ENCODE measurements around the gene SUPT6H. TPM values are rescaled to one million over a fixed set of nuclear protein-coding genes. Genes with fewer than 3 reads are reported as not detected.

SUPT6H gene
- 80.6 TPM for polyA plus RNA-seq (ENCODE audit: insufficient read length)
- long read RNA-seq, donor 1, partial matches to known transcripts: 19 of 19 reads
- long read RNA-seq, donor 1, other reads (novel, unspliced or antisense): 0 of 19 reads
- long read RNA-seq, donor 2, full-length matches to known transcripts: 1 of 12 reads
- long read RNA-seq, donor 2, partial matches to known transcripts: 6 of 12 reads
- long read RNA-seq, donor 2, other reads (novel, unspliced or antisense): 5 of 12 reads
- long read RNA-seq, donor 3, partial matches to known transcripts: 5 of 12 reads
- long read RNA-seq, donor 3, other reads (novel, unspliced or antisense): 7 of 12 reads
- long read RNA-seq, donor 4: 0 reads
- long read RNA-seq, donor 5, full-length matches to known transcripts: 3 of 3 reads
- long read RNA-seq, donor 5, partial matches to known transcripts: 0 of 3 reads
- long read RNA-seq, donor 5, other reads (novel, unspliced or antisense): 0 of 3 reads
- long read RNA-seq, donor 6, partial matches to known transcripts: 19 of 33 reads
- long read RNA-seq, donor 6, other reads (novel, unspliced or antisense): 14 of 33 reads
- long read RNA-seq, donor 7, full-length matches to known transcripts: 2 of 8 reads
- long read RNA-seq, donor 7, partial matches to known transcripts: 6 of 8 reads
- long read RNA-seq, donor 7, other reads (novel, unspliced or antisense): 0 of 8 reads
- long read RNA-seq, donor 8, full-length matches to known transcripts: 1 of 6 reads
- long read RNA-seq, donor 8, partial matches to known transcripts: 5 of 6 reads
- long read RNA-seq, donor 8, other reads (novel, unspliced or antisense): 0 of 6 reads

DNA sequence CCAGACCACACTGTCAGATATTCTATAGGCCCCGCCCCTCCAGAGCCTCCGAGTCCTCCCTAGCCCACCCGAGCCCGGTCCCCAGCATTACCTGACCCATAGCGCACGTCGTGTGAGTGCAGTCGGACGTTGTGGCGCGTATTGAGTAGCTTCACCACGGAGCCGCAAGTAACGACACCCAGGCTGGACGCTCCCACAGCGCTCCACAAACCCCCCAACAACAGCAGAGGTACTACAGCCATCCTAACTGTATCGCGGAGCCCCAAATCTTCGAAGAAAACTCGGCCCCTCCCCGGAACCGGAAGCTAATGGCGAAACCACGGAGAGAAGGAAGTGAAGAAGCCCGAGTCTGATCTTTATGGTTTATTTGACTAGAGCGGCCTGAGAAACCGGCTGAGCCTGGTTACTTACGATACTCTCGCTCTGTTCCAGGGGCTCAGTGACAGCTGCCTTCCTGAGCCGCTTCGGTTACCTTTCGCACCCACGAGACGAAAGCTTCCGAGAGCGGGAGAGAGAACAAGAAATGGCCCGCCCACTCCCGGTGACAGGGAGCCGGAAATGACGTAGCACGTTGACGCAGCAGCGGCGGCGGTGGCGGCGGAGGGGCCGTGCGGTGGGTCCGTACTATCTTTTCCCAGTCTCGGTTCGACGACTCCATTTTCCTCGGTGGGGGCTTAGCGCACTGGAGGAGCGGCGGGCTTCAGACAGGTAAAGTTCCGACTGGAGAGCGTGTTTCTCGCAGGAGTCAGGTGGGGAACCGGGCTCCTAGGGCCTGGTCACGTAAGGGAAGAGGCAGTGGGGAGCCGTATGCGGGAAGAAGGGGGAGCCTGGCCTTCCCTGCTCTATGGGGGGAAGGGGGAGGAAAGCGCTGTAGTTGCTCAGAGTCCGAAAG, at the start of gene SUPT6H, which contains the start of gene SDF2:
SUPT6H (plus strand) TSS at position 571 of the 892 bp plus-strand sequence. CDS start 11,197 bp downstream, outside the sequence.
SDF2 (minus strand) TSS at position 272 of the 892 bp plus-strand sequence; CDS start at position 242, 30 bp downstream.
- DNase-seq: peak; percentile 93

DNA sequence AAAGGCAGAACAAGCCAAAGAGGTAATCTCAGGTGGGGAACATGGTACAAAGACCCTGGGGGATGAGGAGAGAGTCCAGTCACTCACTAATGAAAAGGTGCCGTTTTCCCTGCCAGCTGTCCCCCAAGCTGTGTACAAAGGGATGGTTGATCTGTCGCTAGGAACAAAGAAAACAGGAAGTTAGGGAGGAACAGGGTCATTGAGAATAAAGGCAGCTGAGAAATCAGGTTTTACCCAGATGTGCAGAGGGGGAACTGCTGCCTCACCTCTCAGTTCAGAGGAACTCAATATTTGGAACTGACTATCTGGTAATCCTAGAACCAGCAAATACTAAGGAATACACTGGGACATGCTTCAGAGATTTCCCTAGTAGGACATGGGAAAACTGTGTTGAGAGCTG, 49.5 kb upstream of the SUPT6H start:
- no peak for DNase-seq

DNA sequence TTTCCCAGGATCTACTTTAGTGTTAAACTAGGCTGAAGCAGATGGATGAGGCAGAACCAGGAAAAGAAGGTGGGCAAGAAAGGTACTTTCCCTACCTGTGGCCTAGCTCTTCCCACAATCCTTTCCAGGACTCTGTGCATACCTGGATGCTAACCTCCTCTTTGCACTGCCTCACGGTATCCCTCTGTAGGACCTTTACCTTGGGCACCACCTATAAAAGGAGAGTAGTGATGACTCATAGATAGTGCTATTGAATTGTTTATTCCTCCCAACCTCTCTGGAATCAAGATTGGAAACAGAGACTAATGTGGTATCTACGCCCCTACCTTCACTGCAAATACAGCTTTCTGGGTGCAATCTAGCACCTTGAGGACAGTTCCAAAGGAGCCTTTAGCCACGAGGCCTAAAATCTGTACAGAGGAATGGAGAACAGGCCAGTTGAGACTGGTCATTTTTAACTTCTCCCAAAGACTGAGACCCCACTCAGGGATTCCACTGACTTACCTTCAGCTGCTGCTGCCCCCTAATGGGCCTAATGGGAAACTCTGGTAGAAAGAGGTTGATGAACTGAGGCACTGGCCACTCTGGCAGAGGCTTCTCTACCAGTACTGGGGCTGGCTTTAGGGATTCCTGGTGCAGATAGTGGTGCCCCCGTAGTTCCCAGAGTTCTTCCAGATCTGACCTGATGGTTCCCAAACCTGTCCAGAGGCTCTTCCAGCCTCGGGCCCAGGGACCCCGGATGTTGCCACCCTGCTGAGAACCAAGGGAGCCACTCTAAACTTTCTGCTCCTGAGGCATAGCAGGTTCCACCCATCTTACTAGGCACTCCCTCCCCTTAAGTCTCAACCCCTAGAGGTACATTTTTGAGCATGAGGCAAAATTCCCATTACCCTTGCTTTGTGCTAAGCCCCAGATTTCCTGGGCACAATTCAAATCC, 48.8 kb upstream of the SUPT6H start:
- peak; percentile 33 for DNase-seq

DNA sequence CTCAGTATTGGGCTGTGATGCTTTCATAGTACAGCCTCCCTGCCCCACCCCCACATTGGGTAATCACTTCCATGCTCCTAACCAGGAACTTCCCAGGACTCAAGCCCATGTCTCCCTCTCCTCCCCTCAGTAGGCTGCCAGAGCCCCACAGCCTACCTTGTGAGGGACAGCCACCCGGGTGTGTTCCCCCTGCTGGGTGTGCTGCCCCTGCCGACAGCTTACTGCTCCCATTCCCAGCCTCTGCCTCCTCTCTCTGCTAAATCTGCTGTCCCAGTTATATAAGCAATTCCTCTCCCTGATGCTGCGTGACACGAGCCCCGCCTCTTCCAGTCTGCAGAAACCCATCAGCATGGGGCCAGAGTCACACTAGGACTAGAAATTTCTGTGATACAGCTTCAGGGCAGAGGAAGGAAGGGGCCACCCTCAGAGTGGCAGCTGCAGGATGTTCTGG, 48.0 kb upstream of the SUPT6H start, which contains the start of gene RSKR:
RSKR (minus strand) TSS at position 255 of the 451 bp plus-strand sequence; CDS start at position 231, 24 bp downstream.
- no peak for DNase-seq

DNA sequence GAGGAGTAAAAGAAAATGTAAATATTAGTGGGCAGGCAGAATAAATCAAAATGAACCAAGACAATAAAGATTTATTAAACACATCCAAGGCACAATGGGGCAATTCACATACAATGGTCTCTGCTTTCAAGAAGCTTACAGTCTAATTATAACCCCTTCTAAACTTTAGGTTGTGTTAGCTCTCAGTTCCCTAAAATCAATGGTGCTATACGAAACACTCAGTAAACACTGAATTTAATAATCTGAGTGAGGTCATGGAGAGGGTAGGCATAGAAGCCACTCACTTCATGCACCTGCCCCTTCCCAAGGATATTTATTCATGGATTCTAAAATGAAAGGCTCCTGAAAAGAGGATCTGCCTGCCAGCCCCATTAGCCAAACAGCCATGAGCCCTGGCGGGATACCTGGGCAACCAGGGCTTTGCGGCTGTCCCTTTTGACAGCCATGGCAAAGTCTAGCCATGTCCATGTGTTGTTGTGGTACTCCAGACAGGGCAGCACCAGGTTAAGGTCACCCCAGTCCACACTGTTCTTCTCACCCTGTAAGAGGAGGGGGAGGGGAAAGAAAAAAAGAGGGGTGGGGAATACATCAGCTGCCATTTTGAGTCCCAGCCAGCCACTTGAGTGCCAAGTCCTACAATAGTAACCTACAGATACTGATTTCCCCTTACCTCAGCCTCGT, 46.6 kb upstream of the SUPT6H start:
- DNase-seq: no peak

DNA sequence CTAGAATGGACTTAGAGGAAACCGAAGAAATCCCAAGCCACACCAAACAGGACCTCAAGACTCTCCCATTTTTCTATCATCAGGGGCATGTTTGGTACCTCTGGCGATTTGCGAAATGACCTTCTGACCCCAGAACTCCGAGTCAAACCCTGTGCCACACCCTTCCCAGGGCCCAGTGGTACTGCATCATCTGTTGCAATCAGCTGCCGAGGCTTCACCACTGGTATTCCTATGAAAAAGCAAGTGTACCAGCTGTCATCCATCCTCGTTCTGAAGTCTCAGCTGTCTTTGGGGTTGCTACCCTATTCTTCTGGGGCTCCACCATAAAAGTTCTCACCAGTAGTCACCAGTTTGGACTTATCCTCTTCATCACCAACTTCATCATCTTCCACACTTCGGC, 45.7 kb upstream of the SUPT6H start:
- no peak for DNase-seq

DNA sequence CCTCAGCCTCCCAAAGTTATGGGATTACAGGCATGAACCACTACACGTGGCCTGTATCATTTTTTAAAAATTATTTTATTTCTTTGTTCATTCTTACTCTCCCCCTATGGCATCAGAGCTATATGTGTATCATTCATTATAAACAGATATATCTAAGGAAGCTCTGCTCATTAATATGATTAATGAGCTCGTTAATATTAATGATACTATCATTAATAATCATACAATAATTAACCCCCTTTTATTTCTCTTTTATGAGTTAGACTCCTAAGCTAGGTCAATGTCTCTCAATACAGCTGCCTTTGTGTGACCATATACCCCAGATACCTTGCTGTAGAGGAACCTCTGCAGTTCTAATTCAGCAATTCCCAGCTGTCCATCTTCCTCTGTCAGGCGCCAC, 43.5 kb upstream of the SUPT6H start:
- DNase-seq: no peak

DNA sequence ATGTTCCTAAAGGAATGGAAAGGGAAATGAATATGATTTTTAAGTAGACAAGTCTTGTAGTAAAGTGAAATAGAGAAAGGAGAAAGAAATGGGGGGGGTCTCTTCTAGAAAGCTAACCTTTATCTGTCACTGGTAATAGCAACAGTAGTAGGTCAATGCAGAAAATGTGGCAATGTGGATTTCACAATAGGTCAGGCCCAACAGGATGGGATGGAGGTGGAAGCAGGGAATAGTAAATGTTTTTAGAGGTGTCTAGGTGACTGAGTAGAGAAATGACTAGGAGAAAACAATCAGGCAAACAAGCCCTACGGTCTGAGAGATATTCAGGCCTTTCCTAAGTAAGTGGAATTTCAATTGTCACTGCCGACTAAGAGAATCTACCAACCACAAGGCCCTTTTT, 42.0 kb upstream of the SUPT6H start:
- no peak for DNase-seq

DNA sequence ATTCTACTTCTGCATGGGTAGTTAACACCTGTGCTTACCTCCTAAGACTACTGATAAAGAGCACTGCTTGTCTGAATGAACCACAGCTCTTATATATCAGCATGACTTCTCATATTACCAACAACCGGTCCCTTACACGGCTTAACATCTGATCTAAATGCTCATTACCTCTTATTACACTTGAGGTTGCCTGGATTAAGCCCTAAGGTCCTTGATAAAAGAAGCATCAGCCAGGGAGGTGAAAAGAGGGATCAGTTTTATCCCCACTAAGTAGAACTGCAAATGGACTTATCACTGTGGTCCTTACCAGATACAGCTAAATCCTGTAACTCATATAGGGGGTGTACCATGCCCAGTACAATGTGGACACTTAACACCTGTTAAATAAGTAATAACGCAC, 39.8 kb upstream of the SUPT6H start:
- DNase-seq: no peak

DNA sequence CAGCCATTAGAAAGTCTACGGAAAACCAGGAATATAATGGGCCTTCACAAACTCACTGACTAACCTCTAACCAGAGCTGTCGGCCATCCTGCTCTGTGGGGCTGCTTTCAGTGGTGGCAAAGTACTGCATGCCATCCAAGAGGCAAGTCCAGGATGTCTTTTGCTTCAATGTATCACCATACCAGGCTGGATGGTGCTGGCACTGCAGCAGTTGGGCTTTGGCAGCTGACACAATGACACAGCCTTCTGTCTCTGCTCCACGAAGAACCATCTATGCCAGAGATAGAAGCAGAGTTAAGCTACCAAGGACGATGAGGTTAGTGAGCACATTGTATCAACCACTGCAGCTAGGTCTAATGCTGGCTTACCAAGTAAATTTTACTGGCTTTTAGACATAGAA, 38.3 kb upstream of the SUPT6H start:
- DNase-seq: no peak

DNA sequence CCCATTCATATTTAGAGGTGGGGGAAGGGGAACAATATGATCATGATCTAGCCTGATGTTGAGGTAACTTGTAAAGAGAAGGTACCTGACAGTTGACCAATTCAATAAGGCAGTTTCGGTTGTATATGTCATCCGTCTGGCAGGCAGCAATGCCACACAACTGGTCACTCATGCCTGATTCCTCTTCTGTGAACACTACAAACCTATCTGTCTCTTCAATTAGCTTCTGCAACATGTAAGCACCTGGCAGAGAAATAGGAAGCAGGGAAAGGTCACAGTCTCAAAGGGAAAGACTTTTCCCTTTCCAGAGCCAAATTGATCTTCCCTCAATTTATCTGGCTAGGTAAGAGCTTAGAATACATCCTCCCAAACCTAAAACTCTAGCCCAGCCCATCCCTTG, 37.9 kb upstream of the SUPT6H start:
- no peak for DNase-seq

DNA sequence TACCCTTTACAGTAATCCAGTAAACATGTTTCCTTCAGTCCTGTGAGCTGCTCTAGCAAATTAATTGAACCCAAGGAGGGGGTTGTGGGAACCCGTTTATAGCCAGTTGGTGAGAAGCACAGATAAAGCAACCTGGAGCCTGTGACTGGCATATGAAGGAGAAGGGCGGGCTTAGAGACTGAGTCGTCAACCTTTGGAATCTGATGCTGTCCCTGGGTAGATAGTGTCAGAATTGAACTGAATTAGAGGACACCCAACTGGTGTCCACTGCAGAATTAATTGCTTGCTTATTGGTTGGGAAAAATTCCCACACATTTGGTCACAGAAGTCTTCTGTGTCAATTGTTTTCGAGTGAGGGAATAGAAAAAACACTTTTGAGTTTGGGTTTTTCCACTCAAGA, 35.2 kb upstream of the SUPT6H start:
- no peak for DNase-seq

DNA sequence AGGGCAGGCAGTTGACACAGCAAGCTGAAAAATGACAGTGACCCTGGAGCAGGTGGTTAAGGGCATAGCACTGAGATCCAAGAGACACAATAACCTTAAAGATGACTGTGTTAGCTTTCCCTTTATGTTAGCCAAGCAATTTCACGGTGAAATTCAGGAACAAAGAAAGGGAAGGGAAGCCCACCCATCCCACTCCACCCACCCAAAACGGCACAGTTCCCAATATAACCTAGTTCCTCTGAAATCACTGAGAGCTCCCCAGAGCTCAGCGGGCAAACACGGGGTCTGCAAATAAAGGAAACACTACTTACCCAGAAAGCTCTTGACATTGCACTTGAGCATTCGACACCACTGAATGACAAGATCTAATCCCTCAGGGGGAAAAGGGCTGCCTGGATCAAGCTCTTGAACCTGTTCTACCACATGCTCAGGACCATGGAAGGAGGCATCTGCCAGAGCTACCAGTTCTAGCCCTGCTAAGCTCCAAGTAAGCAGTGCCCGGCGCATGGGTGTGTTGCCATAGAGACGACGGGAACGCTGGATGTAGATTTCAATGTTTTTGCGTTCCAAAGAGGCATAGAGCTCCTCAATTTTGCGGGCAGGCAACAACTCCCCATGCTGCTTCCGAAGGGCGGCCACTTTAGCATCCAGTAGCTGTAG, 27.7 kb upstream of the SUPT6H start:
- no peak for DNase-seq

DNA sequence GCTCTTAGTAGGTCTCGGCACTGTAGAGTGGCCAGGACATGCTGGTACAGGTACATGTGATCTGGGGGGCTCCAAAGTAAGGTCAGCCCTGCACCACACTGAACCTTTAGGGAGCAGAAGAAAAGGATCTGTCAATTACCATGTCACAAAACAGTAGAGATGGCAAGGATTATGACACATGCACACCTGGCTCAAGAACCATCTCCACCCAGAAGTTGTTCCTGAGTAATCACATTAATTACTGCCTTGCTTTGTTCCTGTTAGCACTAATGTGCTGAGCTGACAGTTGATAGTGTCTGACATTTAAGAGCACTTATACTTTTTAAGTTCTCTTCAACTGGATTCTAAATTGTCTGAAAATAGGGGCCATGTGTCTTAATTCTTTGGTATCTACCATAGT, 26.5 kb upstream of the SUPT6H start:
- no peak for DNase-seq

DNA sequence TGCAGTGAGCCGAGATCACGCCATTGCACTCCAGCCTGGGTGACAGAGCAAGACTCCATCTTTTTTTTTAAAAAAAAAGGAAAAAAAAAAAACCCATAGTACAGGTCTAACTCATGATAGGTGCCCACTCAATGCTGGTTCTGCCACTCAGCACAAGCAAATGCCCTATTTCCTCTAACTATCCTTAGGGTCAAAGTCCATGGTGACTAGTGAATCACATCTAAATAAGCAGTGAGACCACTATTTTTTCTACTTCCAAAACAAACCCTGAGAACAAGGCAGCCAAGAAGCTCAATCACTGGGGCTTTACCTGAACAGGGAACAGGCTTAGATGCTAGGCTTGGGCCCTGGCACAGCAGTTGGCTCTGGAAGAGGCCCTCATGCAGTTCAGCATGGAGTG, 20.4 kb upstream of the SUPT6H start:
- DNase-seq: no peak

DNA sequence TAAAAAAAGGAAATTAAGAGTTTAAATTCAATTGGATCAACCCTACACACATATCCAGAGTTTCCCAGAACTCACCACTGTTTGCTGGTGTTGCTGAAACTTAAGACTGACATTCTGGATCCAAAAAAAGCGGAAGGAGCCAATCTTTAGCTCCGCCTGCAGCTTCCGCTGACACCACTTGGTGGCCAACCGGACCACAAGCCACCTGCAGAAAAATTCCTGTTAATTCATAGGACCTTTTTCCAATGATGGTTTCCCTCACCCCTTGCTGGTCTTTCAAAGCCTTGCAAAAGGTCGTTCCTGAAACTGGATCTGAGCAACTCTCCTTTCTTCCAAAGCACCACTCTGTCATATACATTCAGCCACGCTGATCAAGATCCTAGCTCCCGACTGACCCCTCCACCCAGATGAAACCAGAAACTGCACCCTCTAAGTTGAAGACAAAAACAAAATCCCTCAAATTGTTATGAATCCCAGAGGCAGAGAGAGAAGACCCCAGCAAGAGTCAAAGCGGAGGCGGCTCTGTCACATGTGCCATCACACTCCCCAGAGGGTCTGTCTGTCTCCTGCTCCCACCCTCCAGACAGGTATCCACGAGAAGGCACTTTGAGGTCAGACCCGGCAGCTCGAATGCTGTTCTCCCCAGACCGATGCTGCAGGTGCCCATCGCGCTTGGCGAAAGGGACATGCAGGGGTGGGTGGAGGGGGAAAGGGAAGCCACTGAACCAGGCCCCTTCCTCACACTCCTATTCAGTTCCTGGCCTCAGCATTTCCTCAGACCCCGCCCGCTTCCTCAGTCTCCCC, 17.8 kb upstream of the SUPT6H start:
- DNase-seq: no peak

DNA sequence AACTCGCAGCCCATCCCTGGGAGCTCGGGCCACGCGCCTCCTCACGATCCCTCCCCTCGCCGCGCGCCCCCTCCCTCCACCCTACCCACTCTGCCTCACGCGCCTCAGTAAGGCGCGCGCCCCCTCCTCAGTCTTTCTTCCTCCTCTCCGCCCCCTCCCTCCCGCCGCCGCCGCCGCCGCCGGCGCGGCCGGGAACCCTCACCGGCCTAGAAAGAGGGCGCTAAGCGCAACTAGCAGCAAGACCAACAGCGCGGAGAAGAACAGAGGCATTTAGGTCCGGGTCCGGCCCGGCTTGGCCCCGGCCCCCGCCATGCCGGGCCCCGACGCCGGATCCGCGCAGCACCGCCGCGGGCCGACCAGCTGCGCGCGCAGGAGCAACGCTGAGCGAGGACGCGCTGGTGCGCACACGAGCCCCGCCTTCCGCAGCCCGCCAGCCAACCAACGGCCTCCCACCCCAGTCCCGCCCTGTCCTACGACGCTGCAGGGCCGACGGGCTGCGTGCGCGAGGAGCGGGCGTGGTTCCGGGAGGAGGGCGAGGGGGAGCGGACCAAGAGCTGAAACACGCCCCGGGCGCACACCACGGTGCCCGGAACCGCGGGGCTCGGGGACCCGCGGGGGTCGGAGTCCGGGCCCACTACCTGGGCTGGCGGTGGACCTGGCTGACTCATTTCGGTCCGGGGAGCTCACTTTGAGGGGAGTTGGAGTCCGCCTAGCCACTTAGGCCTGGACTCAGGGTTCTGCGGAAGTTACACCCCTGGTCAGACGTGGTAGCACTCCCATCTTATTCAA, 17.0 kb upstream of the SUPT6H start, which contains the start of gene BLTP2:
BLTP2 (minus strand) TSS at position 372 of the 789 bp plus-strand sequence; CDS start at position 270, 102 bp downstream.
- peak; percentile 92 for DNase-seq

DNA sequence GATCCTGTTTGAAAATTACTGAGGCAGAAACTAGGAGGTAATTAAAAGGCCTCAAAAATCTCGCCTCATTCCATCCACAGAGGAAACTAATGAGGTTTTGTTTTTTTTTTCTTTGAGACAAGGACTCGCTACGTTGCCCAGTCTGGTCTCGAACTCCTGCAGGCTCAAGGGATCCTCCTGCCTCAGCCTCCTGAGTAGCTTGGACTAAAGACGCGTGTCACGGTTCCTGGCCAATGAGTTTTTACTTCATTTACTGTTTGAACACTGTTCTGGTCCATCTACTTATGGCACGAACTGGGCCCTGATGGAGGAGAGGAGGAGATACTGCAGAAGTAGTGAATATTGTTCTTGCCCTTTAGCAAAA, 16.4 kb upstream of the SUPT6H start:
- DNase-seq: no peak
